ENCODE measurements around the gene CELSR1.
"Not testable (repeated sequence)": the region's sequence is repeated elsewhere in the genome, so short reads cannot be mapped to it uniquely, and the experiment has no call there.

CELSR1 gene

GRCh38 chr22:46484156-46484860 lies 53.1 kb downstream of the CELSR1 start:
- in situ Hi-C loops (cut with MboI; ENCODE audit: low sequenced_read_pairs), result no loop called here

- in situ Hi-C loops (cut with MboI; ENCODE audit: low sequenced_read_pairs), result no loop called here
These were observed 54.1 kb downstream of the CELSR1 start for GRCh38 chr22:46483353-46483752.

- in situ Hi-C loops (cut with MboI; ENCODE audit: low sequenced_read_pairs), result no loop called here
These were observed 55.3 kb downstream of the CELSR1 start for GRCh38 chr22:46482056-46482675.

- in situ Hi-C loops (cut with MboI; ENCODE audit: low sequenced_read_pairs), result no loop called here
These were observed 56.0 kb downstream of the CELSR1 start for GRCh38 chr22:46481386-46481785.

GRCh38 chr22:46480396-46480795 lies 57.0 kb downstream of the CELSR1 start:
- in situ Hi-C loops (cut with MboI; ENCODE audit: low sequenced_read_pairs), result no loop called here

- in situ Hi-C loops (cut with MboI; ENCODE audit: low sequenced_read_pairs), result no loop called here
These were observed 58.4 kb downstream of the CELSR1 start for GRCh38 chr22:46479046-46479445.

GRCh38 chr22:46478083-46478551 lies 59.3 kb downstream of the CELSR1 start:
- in situ Hi-C loops (cut with MboI; ENCODE audit: low sequenced_read_pairs), result no loop called here

- in situ Hi-C loops (cut with MboI; ENCODE audit: low sequenced_read_pairs), result no loop called here
These were observed 60.9 kb downstream of the CELSR1 start for GRCh38 chr22:46476547-46476941.

GRCh38 chr22:46473896-46474557 lies 63.4 kb downstream of the CELSR1 start:
- in situ Hi-C loops (cut with MboI; ENCODE audit: low sequenced_read_pairs), result no loop called here

GRCh38 chr22:46473021-46473779 lies 64.2 kb downstream of the CELSR1 start:
- in situ Hi-C loops (cut with MboI; ENCODE audit: low sequenced_read_pairs), result no loop called here

GRCh38 chr22:46472722-46473016 lies 64.8 kb downstream of the CELSR1 start:
- in situ Hi-C loops (cut with MboI; ENCODE audit: low sequenced_read_pairs), result no loop called here

GRCh38 chr22:46471901-46472721 lies 65.3 kb downstream of the CELSR1 start:
- in situ Hi-C loops (cut with MboI; ENCODE audit: low sequenced_read_pairs), result no loop called here

GRCh38 chr22:46471330-46471729 lies 66.1 kb downstream of the CELSR1 start:
- in situ Hi-C loops (cut with MboI; ENCODE audit: low sequenced_read_pairs), result not testable (repeated sequence)

GRCh38 chr22:46469711-46470110 lies 67.7 kb downstream of the CELSR1 start:
- in situ Hi-C loops (cut with MboI; ENCODE audit: low sequenced_read_pairs), result no loop called here

GRCh38 chr22:46467006-46467405 lies 70.4 kb downstream of the CELSR1 start:
- in situ Hi-C loops (cut with MboI; ENCODE audit: low sequenced_read_pairs), result no loop called here

- in situ Hi-C loops (cut with MboI; ENCODE audit: low sequenced_read_pairs), result no loop called here
These were observed 71.2 kb downstream of the CELSR1 start for GRCh38 chr22:46466255-46466676.

GRCh38 chr22:46465793-46466192 lies 71.6 kb downstream of the CELSR1 start:
- in situ Hi-C loops (cut with MboI; ENCODE audit: low sequenced_read_pairs), result no loop called here

GRCh38 chr22:46465345-46465720 lies 72.1 kb downstream of the CELSR1 start:
- in situ Hi-C loops (cut with MboI; ENCODE audit: low sequenced_read_pairs), result no loop called here

- in situ Hi-C loops (cut with MboI; ENCODE audit: low sequenced_read_pairs), result no loop called here
These were observed 72.6 kb downstream of the CELSR1 start for GRCh38 chr22:46464701-46465344.

- in situ Hi-C loops (cut with MboI; ENCODE audit: low sequenced_read_pairs), result no loop called here
These were observed 73.1 kb downstream of the CELSR1 start for GRCh38 chr22:46464296-46464695.

Measured in HL-60/S4 treated with retinoic acid at 250 ng/mL for 4 days and 3 days (cell line).